ENCODE results near the gene U2AF1L4.

- TF ChIP-seq PATZ1 (tag by site-specific recombination; IDR thresholded peaks at IDR 0.05) (no peak), YY1 (tag by site-specific recombination; IDR thresholded peaks at IDR 0.05) (no peak), ZNF510 (tag by site-specific recombination; IDR thresholded peaks at IDR 0.05; ENCODE audit: insufficient replicate concordance) (no peak), ZFP41 (tag by site-specific recombination; IDR thresholded peaks at IDR 0.05; ENCODE audit: borderline replicate concordance) (no peak), ZNF292 (tag by site-specific recombination; IDR thresholded peaks at IDR 0.05; ENCODE audit: borderline replicate concordance, low read depth) (no peak), CTCF (tag by site-specific recombination; IDR thresholded peaks at IDR 0.05) (no peak), ZNF24 (tag by site-specific recombination; IDR thresholded peaks at IDR 0.05) (no peak), ZNF140 (tag by site-specific recombination; IDR thresholded peaks at IDR 0.05) (no peak), ZNF174 (tag by site-specific recombination; IDR thresholded peaks at IDR 0.05) (no peak), KLF16 (tag by site-specific recombination; IDR thresholded peaks at IDR 0.05) (no peak), ZSCAN5A (tag by site-specific recombination; IDR thresholded peaks at IDR 0.05) (no peak), KLF17 (tag by site-specific recombination; IDR thresholded peaks at IDR 0.05) (no peak)
Measured at GRCh38 chr19:35730326-35730725, 14.9 kb downstream of the U2AF1L4 start.

Measured in HEK293 (cell line).